Kidney (tissue), 14 donors: Measurements from ENCODE around the gene ALDH1L1. TPM values are rescaled to one million over a fixed set of nuclear protein-coding genes. Genes with fewer than 3 reads are reported as not detected.
A peak's percentile ranks its signal among the peaks of the same experiment; 100 is the strongest.

ENCODE experiments used
- DNase-seq, 5 donors: peaks; one replicate each; pipeline ENCODE4 v3.0.0-alpha.2; 2013 to 2020
- FAIRE-seq: peaks from 2 replicates; lab custom pipeline; 2012; peaks lifted over from hg19 to GRCh38; lab: Jason Lieb, UNC
- H3K27ac ChIP-seq, 2 donors: one replicate each; pipeline ENCODE4 v1.7.0; 2013; ENCODE audit warnings: low read depth in 2 of 2, low read length in 2 of 2, inconsistent platforms in 1 of 2
- H3K27me3 ChIP-seq: one replicate; pipeline ENCODE4 v1.7.1; 2013; ENCODE audit warnings: low read length, inconsistent platforms; ENCODE audit not compliant: control insufficient read depth, insufficient read depth
- H3K36me3 ChIP-seq, 3 donors: one replicate each; pipeline versions ENCODE4 v1.7.0 to v1.7.1; 2013; ENCODE audit warnings: low read length in 3 of 3, control low read depth in 1 of 3, inconsistent platforms in 1 of 3; ENCODE audit not compliant: insufficient read depth in 3 of 3, control insufficient read depth in 2 of 3
- H3K4me1 ChIP-seq, 3 donors: one replicate each; pipeline versions ENCODE4 v1.7.0 to v1.7.1; 2013; ENCODE audit warnings: low read length in 3 of 3, inconsistent platforms in 1 of 3, low read depth in 1 of 3; ENCODE audit not compliant: control insufficient read depth in 2 of 3, insufficient read depth in 2 of 3
- H3K4me3 ChIP-seq, 3 donors: one replicate each; pipeline versions ENCODE4 v1.7.0 to v1.8.1; 2013; ENCODE audit warnings: low read length in 3 of 3, control low read depth in 1 of 3, inconsistent platforms in 1 of 3
- H3K9ac ChIP-seq, 3 donors: one replicate each; pipeline versions ENCODE4 v1.7.0 to v1.7.1; 2013; ENCODE audit warnings: low read length in 3 of 3, control low read depth in 1 of 3, inconsistent platforms in 1 of 3
- H3K9me3 ChIP-seq, 3 donors: one replicate each; pipeline versions ENCODE4 v1.7.0 to v1.7.1; 2013; ENCODE audit warnings: low read length in 3 of 3, control low read depth in 1 of 3, inconsistent platforms in 1 of 3; ENCODE audit not compliant: control insufficient read depth in 2 of 3, insufficient read depth in 1 of 3
- intact Hi-C: fragments of 100-400 bp; cut with DNase I; formaldehyde crosslinking; loops from one replicate; pipeline ENCODE4 v1.11.1; 2022
- polyA plus RNA-seq: library from polyadenylated mRNA; stranded (reverse); fragments of 350-450 nt; fragmentation: Illumina TruSeq; extraction: RNeasy Lipid Tissue Mini Kit (QIAGEN cat#74804); gene quantifications from one replicate; pipeline ENCODE4 v1.2.3, GENCODE V29; 2014; ENCODE audit warnings: low read depth, low replicate concordance; ENCODE audit not compliant: insufficient read depth
- total RNA-seq: library from RNA; stranded (reverse); fragmentation: NEBNext Ultra II Directional; extraction: Animal tissue kit (Norgen Biotek cat#: 25700); gene quantifications from one replicate; pipeline ENCODE4 v1.2.1, GENCODE V29; 2021
- TF ChIP-seq, protein P1 (sequence below): IDR thresholded peaks from 3 replicates; pipeline ENCODE4 v1.5.1; 2012; ENCODE audit warnings: mild to moderate bottlenecking, moderate library complexity, borderline replicate concordance; ENCODE audit not compliant: insufficient read depth; ENCODE audit errors: extremely low read depth
- donor health status: control.
- donor health status: control.
- donor health status: control.
- donor health status: control.
- donor health status: control.
- donor health status: DM: yes; HTN: yes; CAD: no.
- donor health status: Normal renal cell carcinoma (clear cell type).

The ALDH1L1 gene
- total and polyA plus RNA-seq, 2 donors from 2014 or later, result 60.0 to 199 TPM

GRCh38 chr3:126118591-126118990, 61.8 kb downstream of the ALDH1L1 start:
- no peak for DNase-seq
- no peak overlapping the region for H3K9ac ChIP-seq
- H3K27me3 ChIP-seq, result no peaks in the 10 kb centered on the region
- peaks cover 0 to 30% (median 19%) of the 10 kb centered on the region in 3 donors for H3K36me3 ChIP-seq
- intact Hi-C loops, result no loop called here
- no peak overlapping the region for H3K4me3 ChIP-seq
- no peaks in the 10 kb centered on the region for H3K4me1 ChIP-seq
- TF ChIP-seq, protein P1, sequence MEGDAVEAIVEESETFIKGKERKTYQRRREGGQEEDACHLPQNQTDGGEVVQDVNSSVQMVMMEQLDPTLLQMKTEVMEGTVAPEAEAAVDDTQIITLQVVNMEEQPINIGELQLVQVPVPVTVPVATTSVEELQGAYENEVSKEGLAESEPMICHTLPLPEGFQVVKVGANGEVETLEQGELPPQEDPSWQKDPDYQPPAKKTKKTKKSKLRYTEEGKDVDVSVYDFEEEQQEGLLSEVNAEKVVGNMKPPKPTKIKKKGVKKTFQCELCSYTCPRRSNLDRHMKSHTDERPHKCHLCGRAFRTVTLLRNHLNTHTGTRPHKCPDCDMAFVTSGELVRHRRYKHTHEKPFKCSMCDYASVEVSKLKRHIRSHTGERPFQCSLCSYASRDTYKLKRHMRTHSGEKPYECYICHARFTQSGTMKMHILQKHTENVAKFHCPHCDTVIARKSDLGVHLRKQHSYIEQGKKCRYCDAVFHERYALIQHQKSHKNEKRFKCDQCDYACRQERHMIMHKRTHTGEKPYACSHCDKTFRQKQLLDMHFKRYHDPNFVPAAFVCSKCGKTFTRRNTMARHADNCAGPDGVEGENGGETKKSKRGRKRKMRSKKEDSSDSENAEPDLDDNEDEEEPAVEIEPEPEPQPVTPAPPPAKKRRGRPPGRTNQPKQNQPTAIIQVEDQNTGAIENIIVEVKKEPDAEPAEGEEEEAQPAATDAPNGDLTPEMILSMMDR, result no peak
- no peaks in the 10 kb centered on the region for H3K9me3 ChIP-seq
- H3K27ac ChIP-seq, result no peak overlapping the region
- no peak for FAIRE-seq

- intact Hi-C loops, result no loop called here
- TF ChIP-seq, protein P1, result no peak
- Histone ChIP-seq H3K4me3 (no peak overlapping the region), H3K27ac (no peak overlapping the region), H3K9ac (no peak overlapping the region), H3K9me3 (no peaks in the 10 kb centered on the region), H3K27me3 (no peaks in the 10 kb centered on the region), H3K4me1 (no peaks in the 10 kb centered on the region), H3K36me3 (peaks cover 0 to 33% (median 19%) of the 10 kb centered on the region in 3 donors)
- DNase-seq (peak in 1 of 5 donors; percentile 74), FAIRE-seq (no peak)
Observed at GRCh38 chr3:126117786-126118185, 62.6 kb downstream of the ALDH1L1 start.

DNA sequence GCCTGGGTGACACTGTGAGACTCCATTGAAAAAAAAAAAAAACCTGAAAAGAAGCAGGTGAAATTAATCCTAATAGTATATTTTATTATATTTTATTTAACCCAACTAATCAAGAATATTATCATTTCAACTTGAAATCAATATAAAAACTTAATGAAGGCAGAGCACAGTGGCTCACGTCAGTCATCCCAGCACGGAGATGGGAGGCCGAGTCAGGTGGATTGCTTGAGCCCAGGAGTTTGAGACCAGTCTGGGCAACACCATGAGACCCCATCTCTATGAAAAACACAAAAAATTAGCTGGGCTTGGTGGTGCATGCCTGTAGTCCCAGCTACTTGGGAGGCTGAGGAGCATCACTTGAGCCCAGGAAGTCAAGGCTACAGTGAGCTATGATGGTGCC, 63.2 kb downstream of the ALDH1L1 start:
- intact Hi-C loops, result no loop called here
- TF ChIP-seq, protein P1, result no peak
- Histone ChIP-seq H3K9me3 (no peaks in the 10 kb centered on the region), H3K36me3 (peaks cover 0 to 36% (median 19%) of the 10 kb centered on the region in 3 donors), H3K27ac (no peak overlapping the region), H3K27me3 (no peaks in the 10 kb centered on the region), H3K4me1 (no peaks in the 10 kb centered on the region), H3K9ac (no peak overlapping the region), H3K4me3 (no peak overlapping the region)
- DNase-seq (no peak), FAIRE-seq (no peak)

DNA sequence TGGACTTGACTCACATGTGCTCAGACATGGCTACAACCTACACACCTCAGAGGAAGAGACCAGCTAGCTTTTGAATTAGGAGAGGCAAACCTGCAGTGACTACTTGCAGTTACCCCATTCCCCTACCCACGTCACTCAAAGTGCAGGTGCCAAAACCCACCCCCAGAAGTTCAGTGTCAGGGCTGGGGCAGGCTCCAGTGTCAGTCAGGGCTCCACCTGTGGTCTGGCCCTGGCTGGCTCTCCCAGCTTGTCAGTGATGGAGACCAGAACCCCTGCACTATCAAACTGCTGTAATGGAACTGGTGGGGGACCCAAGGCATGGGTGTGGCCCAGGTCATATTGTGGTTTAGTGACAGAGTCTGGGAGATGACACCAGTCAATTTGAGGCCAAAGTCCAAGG, 63.9 kb downstream of the ALDH1L1 start:
- no peak for FAIRE-seq
- no peak overlapping the region for H3K9ac ChIP-seq
- H3K27ac ChIP-seq, result no peak overlapping the region
- intact Hi-C loops, result no loop called here
- peaks cover 0 to 41% (median 18%) of the 10 kb centered on the region in 3 donors for H3K36me3 ChIP-seq
- H3K9me3 ChIP-seq, result no peaks in the 10 kb centered on the region
- TF ChIP-seq, protein P1, result no peak
- H3K4me1 ChIP-seq, result no peaks in the 10 kb centered on the region
- no peak overlapping the region for H3K4me3 ChIP-seq
- peak in 1 of 5 donors; percentile 19 for DNase-seq
- H3K27me3 ChIP-seq, result no peaks in the 10 kb centered on the region
